Testis (tissue), 3 donors: ENCODE measurements around the gene S1PR4. TPM values are rescaled to one million over a fixed set of nuclear protein-coding genes. Genes with fewer than 3 reads are reported as not detected.

Experiments
- DNase-seq: peaks from one replicate; pipeline ENCODE4 v3.0.0-alpha.2; 2019
- H3K27ac ChIP-seq, 2 donors: fragments of 200-600 bp; sonication (generic); one replicate each; pipeline ENCODE4 v1.5.1; 2019
- H3K27me3 ChIP-seq: fragments of 200-600 bp; sonication (generic); one replicate; pipeline ENCODE4 v1.5.1; 2019
- H3K36me3 ChIP-seq: fragments of 200-600 bp; sonication (generic); one replicate; pipeline ENCODE4 v1.5.1; 2017; ENCODE audit warnings: low read depth; ENCODE audit errors: missing control alignments
- H3K4me1 ChIP-seq: fragments of 200-600 bp; sonication (generic); one replicate; pipeline ENCODE4 v1.5.1; 2019
- H3K4me3 ChIP-seq, 2 donors: fragments of 200-600 bp; sonication (generic); one replicate each; pipeline ENCODE4 v1.5.1; 2017 to 2019
- H3K9me3 ChIP-seq: fragments of 200-600 bp; sonication (generic); one replicate; pipeline ENCODE4 v1.5.1; 2017
- CTCF ChIP-seq, 3 experiments: fragments of 450-650 bp in 2 of 3; fragments of 200-600 bp in 1 of 3; sonication (generic) in 1 of 3; IDR thresholded peaks; one replicate each; pipeline ENCODE4 v1.5.1; 2016 to 2019; ENCODE audit warnings: antibody characterized with exemption in 3 of 3, mild to moderate bottlenecking in 2 of 3, moderate library complexity in 1 of 3
- POLR2A ChIP-seq: fragments of 450-650 bp; IDR thresholded peaks from one replicate; pipeline ENCODE4 v1.6.1; 2017; ENCODE audit warnings: antibody characterized with exemption, mild to moderate bottlenecking, moderate library complexity
- WGBS, 2 donors: methylation state at CpG; one replicate each; pipeline ENCODE4 v1.1.5; 2018; 5-methylcytosine and 5-hydroxymethylcytosine counted together
- intact Hi-C: fragments of 100-400 bp; cut with DNase I; formaldehyde crosslinking; loops from one replicate; pipeline ENCODE4 v1.15.1; 2023; ENCODE audit warnings: low total_unique reads
- polyA plus RNA-seq: library from polyadenylated mRNA; stranded (reverse); fragments of 350-450 nt; fragmentation: Illumina TruSeq; extraction: RNeasy Lipid Tissue Mini Kit (QIAGEN cat#74804); gene quantifications from one replicate; pipeline ENCODE4 v1.2.3, GENCODE V29; 2014; ENCODE audit warnings: low read depth, low replicate concordance; ENCODE audit not compliant: insufficient read depth
- total RNA-seq, 2 donors: library from RNA; depleted of rRNA; stranded (reverse); fragments of >200 nt; gene quantifications; one replicate each; pipeline ENCODE4 v1.2.3, GENCODE V29; 2016

Gene S1PR4
- total and polyA plus RNA-seq, 3 donors from 2014 or later, result 0.39 to 0.81 (median 0.61) TPM

GRCh38 chr19:3187662-3188511 lies 9.3 kb downstream of the S1PR4 start:
- Histone ChIP-seq H3K27ac (no peak overlapping the region), H3K27me3 (no peaks in the 10 kb centered on the region), H3K4me1 (peaks cover 13% of the 10 kb centered on the region), H3K9me3 (no peaks in the 10 kb centered on the region), H3K4me3 (no peak overlapping the region), H3K36me3 (no peaks in the 10 kb centered on the region)
- intact Hi-C loops, result no loop called here
- DNase-seq, result no peak
- TF ChIP-seq POLR2A (no peak), CTCF (IDR thresholded peaks at IDR 0.05) (no peak)
- WGBS, 2 donors, result 84 to 89% methylated on average over 22 to 36 of the region's 36 CpGs

GRCh38 chr19:3188627-3189596 lies 10.3 kb downstream of the S1PR4 start:
- no peak for TF ChIP-seq CTCF (IDR thresholded peaks at IDR 0.05)
- TF ChIP-seq POLR2A, result no peak
- H3K36me3 ChIP-seq, result no peaks in the 10 kb centered on the region
- WGBS, 2 donors, result 94% methylated on average over 31 to 34 of the region's 35 CpGs
- no peak for DNase-seq
- H3K27me3 ChIP-seq, result no peaks in the 10 kb centered on the region
- intact Hi-C loops, result no loop called here
- no peak overlapping the region for H3K4me3 ChIP-seq
- H3K4me1 ChIP-seq, result peaks cover 13% of the 10 kb centered on the region
- H3K27ac ChIP-seq, result peak overlapping the region in 1 of 2 donors; percentile 45
- no peaks in the 10 kb centered on the region for H3K9me3 ChIP-seq

- intact Hi-C loops, result no loop called here
- 75 to 80% methylated on average over 4 to 28 of the region's 28 CpGs for WGBS, 2 donors
- peaks cover 13% of the 10 kb centered on the region for H3K4me1 ChIP-seq
- DNase-seq, result peak; percentile 50
- TF ChIP-seq CTCF (IDR thresholded peaks at IDR 0.05) (no peak), POLR2A (no peak)
- H3K27me3 ChIP-seq, result no peaks in the 10 kb centered on the region
- H3K36me3 ChIP-seq, result no peaks in the 10 kb centered on the region
- peak overlapping the region in 1 of 2 donors; percentile 45 for H3K27ac ChIP-seq
- H3K9me3 ChIP-seq, result no peaks in the 10 kb centered on the region
- H3K4me3 ChIP-seq, result no peak overlapping the region
These were observed 11.3 kb downstream of the S1PR4 start for GRCh38 chr19:3189702-3190469.

GRCh38 chr19:3190470-3190770 lies 11.9 kb downstream of the S1PR4 start:
- WGBS, 2 donors, result 83 to 94% methylated on average over 14 to 18 of the region's 18 CpGs
- Histone ChIP-seq H3K36me3 (no peaks in the 10 kb centered on the region), H3K4me1 (peaks cover 13% of the 10 kb centered on the region), H3K27me3 (no peaks in the 10 kb centered on the region), H3K4me3 (no peak overlapping the region), H3K27ac (no peak overlapping the region), H3K9me3 (no peaks in the 10 kb centered on the region)
- TF ChIP-seq CTCF (IDR thresholded peaks at IDR 0.05) (no peak), POLR2A (no peak)
- no peak for DNase-seq
- intact Hi-C loops, result no loop called here
